Measurements from ENCODE around the gene LTF.
A peak's percentile ranks its signal among the peaks of the same experiment; 100 is the strongest.

Gene LTF

DNA sequence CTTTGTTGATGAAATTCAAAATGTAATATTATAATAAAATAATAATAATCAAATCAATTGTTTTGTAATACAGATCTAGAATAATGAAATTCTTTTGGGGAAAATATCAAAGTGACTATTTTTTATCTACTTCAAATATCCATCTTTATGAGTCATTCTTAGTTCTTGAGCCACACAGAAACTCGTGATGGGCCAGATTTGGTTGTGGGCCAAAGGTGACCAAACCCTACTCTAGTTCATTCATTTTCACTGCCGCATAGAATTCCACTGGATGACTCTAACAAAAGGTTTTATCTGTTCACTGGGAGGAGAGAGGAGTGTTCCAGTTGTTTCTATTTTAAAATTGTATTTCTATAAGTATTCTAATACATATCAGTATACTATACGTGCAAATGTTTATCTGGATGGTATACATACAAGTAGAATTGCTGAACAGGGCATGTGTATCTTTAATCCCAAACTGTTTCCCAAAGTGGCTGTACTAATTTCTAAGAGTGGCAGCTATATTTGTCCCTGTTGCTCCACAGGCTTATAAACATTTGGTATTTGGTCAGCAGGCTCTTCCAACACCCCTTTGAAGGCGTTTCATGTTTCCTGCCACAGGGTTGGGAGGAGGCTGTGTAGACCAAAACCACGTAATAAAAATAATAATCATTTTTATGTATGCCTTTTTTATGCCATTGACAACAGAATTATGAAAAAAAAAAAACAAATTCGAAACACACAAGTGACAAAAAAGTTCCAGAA, 25.8 kb upstream of the LTF start:
- no peak for DNase-seq (ENCODE audit: low read depth)

DNA sequence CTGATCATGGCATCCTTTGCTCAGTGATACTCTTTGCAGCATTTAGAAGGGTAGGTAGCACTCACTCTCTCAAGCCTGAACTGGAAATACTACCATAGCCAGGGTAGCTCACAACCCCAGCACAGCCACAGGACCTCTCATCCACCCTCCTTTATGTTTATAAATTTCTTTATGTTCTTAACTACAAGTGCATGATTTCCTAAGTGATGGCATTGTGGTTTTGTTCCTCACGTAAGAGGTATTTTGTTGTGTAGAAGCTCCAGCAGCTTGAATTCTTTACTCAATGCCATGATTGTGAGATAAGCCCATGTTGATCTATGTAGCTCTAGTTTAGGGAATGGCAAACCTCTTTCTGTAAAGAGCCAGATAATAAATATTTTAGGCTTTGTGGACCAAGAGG, 25.2 kb upstream of the LTF start:
- no peak for DNase-seq (ENCODE audit: low read depth)

DNA sequence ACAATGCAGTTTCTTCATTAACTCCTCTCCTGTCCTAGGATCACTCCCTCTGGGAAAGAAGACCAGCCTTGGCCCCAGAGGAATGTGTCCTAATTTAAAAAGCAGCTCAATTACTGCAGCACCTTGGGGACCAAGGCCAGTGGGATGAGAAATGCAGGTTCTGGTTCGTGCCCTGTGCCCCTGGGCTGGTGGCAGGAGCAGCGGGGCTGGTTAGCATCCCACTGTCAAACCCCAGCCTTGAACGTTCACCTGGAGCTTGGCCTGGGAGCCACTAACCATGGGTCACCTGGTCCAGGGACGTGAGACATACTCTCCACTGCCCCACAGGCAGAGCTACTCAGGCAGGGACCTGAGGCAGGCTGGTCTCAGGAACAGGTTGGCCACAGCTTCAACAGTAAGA, 24.7 kb upstream of the LTF start:
- no peak for DNase-seq (ENCODE audit: low read depth)

DNA sequence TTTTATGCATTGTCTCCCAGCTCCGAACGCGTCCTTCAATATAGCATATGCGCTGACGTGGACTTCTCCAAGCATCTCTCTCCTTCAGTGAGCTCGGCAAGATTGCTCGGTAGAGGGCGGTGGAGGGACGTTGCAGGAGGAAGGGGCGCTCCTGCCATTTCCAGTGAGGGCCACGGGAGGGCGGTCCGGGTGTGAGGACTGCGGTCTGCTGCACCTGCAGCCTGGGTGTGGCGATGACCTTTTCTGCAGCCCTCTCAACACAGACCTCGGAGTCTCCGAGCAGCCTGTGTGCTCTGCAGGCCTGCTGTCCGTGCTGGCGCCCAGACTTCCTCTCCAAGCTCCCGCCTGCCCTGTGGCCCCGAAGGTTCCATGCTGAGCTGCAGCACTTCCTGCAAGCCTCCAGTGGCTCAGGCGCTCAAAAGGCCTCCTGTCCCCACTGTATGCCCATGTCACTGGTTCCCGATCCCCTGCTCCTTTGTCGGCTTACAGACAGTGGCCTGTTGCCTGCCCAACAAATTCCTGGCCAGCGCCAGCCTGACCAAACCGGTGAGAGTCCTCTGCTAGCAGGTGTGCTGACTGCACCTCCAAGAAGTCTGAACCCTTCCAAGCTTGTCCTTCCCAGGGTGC, 24.1 kb upstream of the LTF start:
- peak; percentile 82 for DNase-seq (ENCODE audit: low read depth)

DNA sequence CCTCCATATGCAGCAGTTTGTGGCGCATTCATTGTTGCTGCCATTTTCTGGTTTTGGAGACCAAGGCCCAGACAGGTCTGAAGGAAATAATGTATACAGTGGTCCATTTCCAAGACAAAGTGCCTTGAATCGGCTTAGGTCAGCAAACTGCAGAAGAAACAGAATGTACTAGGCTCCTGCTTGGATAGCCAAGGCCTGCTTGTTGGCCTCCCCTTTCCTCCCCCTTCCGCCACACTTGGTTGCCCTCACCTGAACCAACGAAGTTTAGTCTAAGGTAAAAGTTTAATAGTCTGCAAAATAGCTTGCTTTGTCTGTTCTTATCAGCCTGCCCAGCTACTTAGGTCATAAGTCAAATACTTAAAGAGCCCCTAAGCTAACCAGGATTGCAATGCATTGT, 21.1 kb upstream of the LTF start:
- DNase-seq (ENCODE audit: low read depth): no peak

DNA sequence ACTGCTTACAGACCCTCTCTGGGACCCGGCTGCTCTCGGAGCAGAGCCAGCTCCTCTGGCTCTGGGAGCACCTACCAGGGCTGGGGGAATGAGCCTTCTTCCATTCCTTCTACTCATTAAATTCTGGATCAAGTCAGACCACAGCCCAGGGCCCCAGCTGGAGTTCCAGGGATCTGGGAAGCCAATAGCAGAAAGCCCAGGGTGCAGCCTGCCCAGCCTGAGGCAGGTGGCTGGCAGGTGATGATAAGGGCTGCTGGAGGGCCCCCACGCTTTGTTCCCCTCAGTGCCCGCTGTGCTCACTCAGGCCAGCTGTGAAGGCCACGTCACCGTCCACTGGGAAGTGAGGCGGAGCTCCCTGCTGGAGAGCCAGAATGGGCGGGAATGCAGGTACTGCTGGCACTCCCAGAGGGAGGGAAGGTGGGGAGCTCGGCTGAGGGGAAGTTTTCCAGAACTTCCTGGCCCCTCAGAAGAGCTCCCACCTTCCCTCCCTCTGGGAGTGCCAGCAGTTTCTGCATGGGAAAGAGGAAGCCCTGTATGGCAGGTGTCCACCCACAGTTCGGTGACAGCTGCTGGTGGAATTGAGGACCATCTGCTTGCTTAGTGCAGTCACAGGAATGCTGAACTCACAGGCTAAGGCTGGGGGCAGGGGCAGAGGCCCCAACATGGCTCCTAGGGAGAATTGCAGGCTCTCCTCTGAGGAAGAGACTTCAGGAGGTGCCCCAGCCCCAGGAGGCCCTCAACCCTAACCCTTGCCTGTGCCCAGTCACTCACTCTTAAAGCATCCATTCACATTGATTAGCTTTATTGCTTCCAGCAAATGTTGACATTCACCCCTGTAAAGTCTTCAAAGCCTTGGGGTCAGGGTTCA, 20.4 kb upstream of the LTF start:
- no peak for DNase-seq (ENCODE audit: low read depth)

DNA sequence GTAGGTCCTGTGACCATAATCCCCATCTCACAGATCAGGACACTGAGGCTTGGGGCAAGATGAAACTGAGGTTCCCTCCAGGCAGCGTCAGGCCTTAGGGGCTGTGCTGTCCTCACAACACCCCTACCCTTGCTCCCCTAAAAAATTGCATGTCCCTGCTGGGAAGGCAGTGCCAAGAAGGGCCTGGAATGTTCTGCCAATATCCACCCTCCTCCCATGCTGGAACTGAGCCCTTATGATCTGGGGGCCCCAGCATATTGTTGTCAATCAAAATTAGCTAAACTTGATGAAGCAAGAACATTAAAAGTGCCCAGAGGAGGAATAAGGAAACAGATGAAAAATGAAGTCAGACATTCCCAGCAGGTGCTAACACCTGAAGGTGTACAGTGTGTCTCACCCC, 19.7 kb upstream of the LTF start:
- DNase-seq (ENCODE audit: low read depth): no peak

DNA sequence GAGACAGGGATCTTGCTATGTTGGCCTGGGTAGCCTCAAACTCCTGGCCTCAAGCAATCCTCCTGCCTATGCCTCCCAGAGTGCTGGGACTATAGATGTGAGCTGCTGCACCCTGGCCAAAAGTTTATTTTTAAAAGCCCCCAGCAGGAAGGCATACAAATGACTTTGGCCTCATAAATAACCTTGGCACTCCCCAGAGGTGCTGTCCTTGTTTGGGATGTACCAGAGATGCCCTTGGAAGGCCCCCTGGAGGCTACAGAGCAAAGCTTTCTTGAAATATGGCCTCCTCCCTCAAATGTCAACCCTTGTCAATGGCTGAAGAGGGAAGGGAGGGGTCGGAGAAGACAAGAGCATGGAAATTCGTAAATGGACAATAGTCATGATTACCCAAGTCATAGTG, 19.1 kb upstream of the LTF start:
- DNase-seq (ENCODE audit: low read depth): no peak

DNA sequence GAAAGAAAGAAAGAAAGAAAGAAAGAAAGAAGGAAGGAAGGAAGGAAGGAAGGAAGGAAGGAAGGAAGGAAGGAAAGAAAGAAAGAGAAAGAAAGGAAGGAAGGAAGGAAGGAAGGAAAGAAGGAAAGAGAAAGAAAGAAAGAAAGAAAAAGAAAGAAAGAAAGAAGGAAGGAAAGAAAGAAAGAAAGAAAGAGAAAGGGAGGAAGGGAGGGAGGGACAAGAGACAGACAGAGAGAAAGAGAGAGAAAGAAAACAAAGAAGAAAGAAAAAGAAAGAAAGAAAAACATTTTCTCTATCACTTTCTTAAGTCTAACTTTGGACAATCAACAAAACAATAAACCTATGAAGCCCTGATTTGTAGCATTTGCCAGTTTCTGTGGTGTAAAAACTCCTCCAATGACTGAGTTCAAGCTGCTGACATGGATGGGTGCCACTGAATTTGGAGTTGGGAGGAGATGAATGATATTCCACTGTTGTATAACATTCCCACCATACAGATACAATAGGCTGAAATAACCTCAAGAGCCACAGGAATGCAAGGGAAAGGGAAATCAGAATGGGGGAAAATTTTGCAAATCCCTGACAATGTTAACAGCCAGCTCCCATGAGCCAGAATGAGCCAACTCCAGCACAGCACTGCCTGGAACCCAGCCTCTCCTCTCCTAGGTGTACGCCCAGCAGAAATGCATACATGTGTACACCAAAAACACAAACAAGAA, 18.1 kb upstream of the LTF start:
- no peak for DNase-seq (ENCODE audit: low read depth)

DNA sequence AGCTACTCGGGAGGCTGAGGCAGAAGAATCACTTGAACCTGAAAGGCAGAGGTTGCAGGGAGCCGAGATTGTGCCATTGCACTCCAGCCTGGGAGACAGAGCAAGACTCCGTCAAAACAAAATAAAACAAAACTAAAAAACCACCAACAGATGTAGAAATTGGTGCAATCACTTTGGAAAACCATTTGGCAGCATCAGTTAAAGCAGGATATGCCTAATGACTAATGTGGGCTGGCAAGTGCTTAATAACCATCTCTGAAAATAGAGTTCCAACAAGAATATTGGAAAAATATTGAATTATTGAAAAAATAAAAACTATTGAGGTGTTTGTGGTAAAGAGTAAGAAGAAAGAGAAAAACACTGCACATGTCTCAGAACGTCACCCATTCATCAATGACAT, 16.9 kb upstream of the LTF start:
- DNase-seq (ENCODE audit: low read depth): no peak

DNA sequence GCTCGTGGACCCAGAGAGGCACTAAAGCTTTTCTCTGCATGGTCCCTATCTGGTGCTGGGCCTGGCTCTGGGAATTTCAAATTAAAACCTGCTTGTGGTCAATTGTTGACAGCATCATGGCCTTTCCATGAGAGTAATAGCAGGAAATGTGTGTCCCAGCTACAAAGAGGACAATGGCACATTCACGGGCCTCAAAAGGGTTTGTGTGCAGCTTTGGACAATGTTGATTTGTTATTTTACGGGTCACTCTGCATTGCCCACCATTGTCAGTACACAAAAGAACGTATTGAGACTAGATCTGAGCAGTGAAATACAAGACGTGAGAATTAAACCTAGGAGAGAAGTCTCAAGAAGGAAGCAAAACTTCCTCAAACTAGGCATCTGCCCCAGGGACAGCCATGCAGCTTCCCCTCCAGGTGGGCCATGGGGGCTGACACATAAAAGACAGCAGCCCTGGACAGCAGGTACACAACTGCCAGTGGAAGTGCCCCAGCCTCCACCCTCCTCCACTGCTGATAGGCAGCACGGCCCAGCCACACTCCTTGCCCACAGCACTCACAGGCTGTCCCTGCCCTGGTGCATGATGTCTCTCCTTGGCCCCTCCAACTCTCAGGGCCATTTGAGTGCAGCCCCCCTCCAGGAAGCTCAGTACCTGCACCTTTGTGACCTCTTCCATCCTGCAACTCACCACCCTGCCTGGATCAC, 15.9 kb upstream of the LTF start:
- DNase-seq (ENCODE audit: low read depth): no peak

DNA sequence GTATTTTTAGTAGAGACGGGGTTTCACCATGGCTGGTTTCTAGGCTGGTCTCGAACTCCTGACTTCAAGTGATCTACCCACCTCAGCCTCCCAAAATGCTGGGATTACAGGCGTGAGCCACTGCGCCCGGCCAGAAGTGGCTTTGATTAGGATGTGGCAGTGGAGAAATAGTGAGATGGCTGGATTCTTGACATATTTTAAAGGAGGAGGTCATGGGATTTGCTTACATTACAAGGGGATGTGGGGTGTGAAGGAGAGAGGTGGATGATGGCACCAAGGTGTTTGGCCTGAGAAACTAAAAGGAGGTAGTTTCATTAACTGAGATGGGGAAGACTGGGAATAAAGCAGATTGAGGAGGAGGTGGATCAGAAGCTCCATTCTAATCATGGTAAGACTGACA, 15.0 kb upstream of the LTF start:
- DNase-seq (ENCODE audit: low read depth): no peak

DNA sequence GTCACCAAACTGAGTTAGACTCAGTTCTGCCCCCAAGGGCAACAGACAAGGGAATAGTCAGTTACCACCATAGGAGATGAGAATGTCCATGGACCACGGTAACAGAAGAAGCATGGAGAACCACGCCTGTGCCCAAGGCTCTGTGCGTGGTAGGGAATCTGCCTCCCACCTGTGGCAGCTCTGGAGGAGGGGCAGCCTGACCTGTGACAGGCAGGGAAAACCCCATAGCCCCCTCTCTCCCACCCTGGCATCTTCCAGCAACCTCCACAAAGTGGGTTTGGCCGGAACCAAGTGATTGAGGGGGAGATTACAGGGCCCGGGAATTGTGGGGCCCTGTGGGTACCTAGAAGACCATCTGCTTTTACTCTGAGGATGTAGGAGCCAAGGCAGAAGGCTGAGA, 14.3 kb upstream of the LTF start:
- DNase-seq (ENCODE audit: low read depth): no peak

DNA sequence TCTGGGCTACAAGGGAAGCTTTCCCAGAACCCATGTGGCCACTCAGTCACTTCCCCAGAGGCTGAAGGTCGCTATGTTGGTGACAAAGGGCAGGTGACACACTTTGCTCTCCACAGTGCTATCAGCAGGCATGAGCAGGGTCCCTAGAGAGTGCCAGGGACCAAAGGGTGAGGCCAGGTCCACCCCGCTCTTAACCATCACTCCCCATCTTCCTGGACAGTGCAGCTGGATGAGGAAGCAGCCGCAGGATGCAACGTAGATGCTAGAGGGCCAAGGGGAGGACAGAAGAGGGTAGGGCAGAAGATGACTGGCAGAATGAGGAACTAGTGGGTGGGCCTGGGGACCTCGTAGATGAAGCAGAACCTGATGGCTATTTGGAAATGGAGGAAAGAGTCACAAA, 13.6 kb upstream of the LTF start:
- DNase-seq (ENCODE audit: low read depth): no peak

DNA sequence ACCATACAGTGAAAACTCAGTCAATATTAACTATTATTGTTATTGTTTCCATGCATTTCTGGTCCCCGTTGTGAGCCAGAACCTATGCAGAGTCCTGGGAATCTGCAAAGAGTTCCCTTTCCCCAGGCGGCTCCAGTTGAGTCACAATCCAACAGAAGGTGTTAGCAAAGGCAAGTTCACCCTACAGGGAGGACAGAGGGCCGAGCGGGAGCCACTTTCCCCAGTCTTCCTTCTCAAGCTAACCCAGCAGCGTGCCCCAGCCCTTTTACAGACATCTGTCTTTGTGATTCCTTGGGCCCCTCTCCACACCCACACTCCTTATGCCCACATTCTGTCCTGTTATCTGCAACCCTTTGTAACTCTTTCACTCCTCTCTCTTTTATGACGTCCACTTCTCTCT, 13.1 kb upstream of the LTF start:
- DNase-seq (ENCODE audit: low read depth): no peak

DNA sequence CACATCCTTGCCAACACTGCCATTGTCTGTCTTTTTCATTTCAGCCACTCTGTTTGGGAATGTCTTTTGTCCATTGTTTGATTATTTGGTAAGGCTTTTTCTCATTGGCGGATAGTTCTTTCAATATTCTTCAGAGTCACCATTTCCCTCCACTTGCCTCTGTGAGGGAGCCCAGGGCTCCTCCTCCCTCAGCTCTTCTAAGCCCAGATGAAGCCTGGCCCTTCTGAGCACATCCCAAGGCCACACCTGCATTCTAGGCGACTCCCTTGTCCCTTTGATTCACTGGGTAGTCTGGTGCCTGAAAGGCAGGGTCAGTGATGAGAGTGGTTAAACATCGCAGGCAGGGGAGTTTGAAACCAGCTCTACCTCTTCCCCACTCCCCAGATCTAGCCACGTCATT, 12.4 kb upstream of the LTF start:
- no peak for DNase-seq (ENCODE audit: low read depth)

DNA sequence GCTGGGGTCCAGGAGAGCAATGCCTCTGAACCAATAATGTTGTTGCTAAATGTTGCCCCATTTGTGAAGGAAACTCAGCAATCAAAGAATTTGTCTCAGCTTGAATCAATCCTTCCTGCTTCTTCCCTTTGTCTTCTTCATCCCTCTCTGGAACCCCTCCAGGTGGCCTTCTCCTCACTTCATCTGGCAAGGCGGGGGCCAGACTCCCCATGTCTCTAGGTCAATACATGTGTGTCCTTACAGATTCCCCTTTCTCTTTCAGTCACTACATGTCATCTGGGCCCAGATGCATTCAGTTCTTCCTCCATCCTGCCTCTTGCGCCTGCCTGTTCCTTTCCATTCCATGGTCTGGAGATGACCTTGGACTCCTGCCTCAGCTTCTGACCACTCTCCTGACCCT, 8.0 kb upstream of the LTF start:
- no peak for DNase-seq (ENCODE audit: low read depth)

DNA sequence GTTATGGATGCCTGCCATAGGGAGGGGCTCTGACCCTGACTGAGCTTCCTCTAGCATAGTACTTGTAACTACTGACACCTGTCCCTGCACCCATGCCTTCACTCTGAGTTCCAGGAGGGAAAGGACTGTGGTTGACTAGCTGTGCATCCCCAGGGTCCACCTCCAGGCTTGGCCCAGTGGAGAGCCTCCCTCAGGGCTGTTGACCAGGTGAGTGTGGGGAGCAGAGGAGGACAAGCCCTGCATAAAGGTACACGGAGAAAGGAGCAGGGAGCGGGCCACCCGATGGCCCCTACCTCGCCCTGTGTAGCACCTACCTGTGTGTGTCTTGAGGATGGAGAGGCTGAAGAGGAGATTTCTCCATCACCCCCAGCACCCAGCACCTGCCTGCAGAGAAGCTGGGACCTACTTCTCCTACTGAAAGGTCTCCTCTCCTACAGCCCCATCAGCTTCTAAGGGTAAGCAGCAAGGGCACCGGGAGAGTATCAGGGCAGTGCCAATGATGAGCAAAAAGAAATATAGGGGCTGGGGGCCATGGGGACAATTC, 6.7 kb upstream of the LTF start:
- no peak for DNase-seq (ENCODE audit: low read depth)

DNA sequence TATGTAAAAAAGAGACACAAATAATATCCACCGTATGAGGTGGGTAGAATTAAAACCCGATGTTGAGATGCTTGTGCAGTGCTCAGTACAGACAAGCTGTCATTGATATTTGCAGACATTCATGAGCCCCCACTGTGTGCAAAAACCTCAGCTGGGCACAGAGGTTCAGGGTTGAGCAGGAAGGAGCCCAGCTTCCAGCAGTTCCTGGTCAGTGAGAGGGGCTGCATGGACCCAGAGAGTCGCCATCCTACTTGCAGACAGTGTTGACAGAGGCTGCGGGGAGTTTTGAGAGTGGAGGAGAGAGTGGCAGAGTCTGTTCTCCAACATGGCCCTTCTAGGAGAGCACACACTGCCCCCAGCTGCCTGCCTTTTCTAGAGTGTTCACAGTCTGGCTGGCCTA, 6.1 kb upstream of the LTF start:
- DNase-seq (ENCODE audit: low read depth): no peak

DNA sequence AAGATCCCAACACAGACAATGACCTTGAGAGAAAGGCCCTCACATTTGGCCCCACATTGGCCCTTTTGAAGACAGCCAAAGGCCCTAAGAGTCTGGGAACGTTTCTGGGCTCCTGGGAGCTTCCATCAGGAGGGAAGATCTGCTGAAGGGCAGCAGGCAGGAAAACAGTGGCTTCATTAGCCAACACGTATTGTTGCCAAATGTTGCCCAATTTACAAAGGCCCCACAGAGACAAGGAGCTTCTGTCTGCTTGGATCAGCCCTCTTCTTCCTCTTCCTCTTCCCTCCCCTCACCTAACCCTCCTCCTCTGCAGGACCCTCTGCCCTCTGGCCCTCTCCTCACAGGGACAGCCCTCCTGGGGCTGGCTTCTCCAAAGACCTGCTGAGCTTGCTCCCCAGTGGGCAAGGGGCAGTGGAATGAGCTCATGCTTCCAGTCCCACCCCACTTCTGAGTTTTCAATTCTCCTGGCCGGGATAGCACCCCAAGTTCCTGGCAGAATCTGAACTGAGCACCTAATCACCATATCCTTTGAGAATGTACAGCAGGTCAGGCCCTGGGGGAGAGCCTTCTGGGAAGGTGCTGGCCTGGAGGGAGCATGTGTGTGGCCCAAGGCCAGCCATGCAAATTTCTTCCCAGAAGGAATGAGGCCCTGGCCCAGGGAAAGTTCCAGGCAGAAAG, 5.1 kb upstream of the LTF start:
- DNase-seq (ENCODE audit: low read depth): no peak
